ENCODE results near the gene TUBA3D. TPM values are rescaled to one million over a fixed set of nuclear protein-coding genes. Genes with fewer than 3 reads are reported as not detected.

The TUBA3D gene
- total and polyA plus RNA-seq, 9 of the 15 experiments (the other 6 are each of a cell fraction or from before 2014, with no cell fraction given): not detected

- TF ChIP-seq THRA (IDR thresholded peaks at IDR 0.05) (no peak), FOXO4 (CRISPR knock-in tag; IDR thresholded peaks at IDR 0.05) (no peak), FOXJ3 (CRISPR knock-in tag; IDR thresholded peaks at IDR 0.05) (no peak), CBFA2T3 (IDR thresholded peaks at IDR 0.05) (0 out of 2 replicates have a peak, but pooled peaks have one; percentile 7), KAT2B (IDR thresholded peaks at IDR 0.05; ENCODE audit: low read depth, low read length) (peak; percentile 40), SAFB2 (IDR thresholded peaks at IDR 0.05; ENCODE audit: borderline replicate concordance, low read depth, low read length, severe bottlenecking) (no peak), NR2C2 (CRISPR knock-in tag; IDR thresholded peaks at IDR 0.05) (no peak), NR2C2 (tag; IDR thresholded peaks at IDR 0.05) (peak; percentile 49; the same call in 1 of the 2 replicates), MEF2D (tag; conservative IDR thresholded peaks at IDR 0.05; ENCODE audit: low read depth) (no peak), L3MBTL2 (IDR thresholded peaks at IDR 0.05) (peak; percentile 62; the same call in 1 of the 2 replicates), ZNF655 (CRISPR knock-in tag; IDR thresholded peaks at IDR 0.05) (no peak), DACH1 (IDR thresholded peaks at IDR 0.05; ENCODE audit: partially characterized antibody) (no peak), ZNF3 (CRISPR knock-in tag; IDR thresholded peaks at IDR 0.05) (no peak), FOXA1 (IDR thresholded peaks at IDR 0.05; ENCODE audit: borderline replicate concordance) (no peak), XRCC4 (IDR thresholded peaks at IDR 0.05; ENCODE audit: extremely low read depth, insufficient read depth, insufficient read length) (no peak), BCL6 (CRISPR knock-in tag; IDR thresholded peaks at IDR 0.05) (no peak), ELF1 (tag; IDR thresholded peaks at IDR 0.05) (no peak; the same call in 1 of the 2 replicates), ZNF512 (tag; IDR thresholded peaks at IDR 0.05) (no peak), ZC3H11A (IDR thresholded peaks at IDR 0.05; ENCODE audit: low read depth, low read length) (0 out of 2 replicates have a peak, but pooled peaks have one; percentile 30), SRSF9 (IDR thresholded peaks at IDR 0.05; ENCODE audit: borderline replicate concordance, low read depth, low read length) (no peak), NONO (IDR thresholded peaks at IDR 0.05; ENCODE audit: low read depth in 2 of 2, low read length in 1 of 2) (peak in 1 of 2 experiments; percentile 20; a peak in 1 of 4 replicates)
- TF ChIP-seq, protein P1, sequence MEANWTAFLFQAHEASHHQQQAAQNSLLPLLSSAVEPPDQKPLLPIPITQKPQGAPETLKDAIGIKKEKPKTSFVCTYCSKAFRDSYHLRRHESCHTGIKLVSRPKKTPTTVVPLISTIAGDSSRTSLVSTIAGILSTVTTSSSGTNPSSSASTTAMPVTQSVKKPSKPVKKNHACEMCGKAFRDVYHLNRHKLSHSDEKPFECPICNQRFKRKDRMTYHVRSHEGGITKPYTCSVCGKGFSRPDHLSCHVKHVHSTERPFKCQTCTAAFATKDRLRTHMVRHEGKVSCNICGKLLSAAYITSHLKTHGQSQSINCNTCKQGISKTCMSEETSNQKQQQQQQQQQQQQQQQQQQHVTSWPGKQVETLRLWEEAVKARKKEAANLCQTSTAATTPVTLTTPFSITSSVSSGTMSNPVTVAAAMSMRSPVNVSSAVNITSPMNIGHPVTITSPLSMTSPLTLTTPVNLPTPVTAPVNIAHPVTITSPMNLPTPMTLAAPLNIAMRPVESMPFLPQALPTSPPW (CRISPR knock-in tag; IDR thresholded peaks at IDR 0.05): peak; percentile 98
Observed at GRCh38 chr2:131492418-131493198, 16.7 kb downstream of the TUBA3D start (continued).

Measured in K562 (cell line).